HEK293 (cell line): Measurements from ENCODE around the gene CDK17.

Source experiments
- CTCF ChIA-PET: fragments of 350-600 bp; formaldehyde crosslinking; extraction: SDS; loops from one replicate; lab custom pipeline; 2021; ENCODE audit warnings: antibody characterized with exemption; lab: Yijun Ruan, JAX
- POLR2A ChIA-PET: fragments of 300-600 bp; formaldehyde crosslinking; extraction: SDS; loops from one replicate; lab custom pipeline; 2020; ENCODE audit warnings: antibody characterized with exemption, inconsistent platforms; lab: Yijun Ruan, JAX
- H3K27ac ChIP-seq: fragments of 200-500 bp; sonication (Bioruptor generic); 2 replicates; pipeline ENCODE4 v1.5.1; 2014; ENCODE audit warnings: low read depth, low read length, control low read depth, inconsistent platforms; ENCODE audit errors: extremely low read depth
- H3K36me3 ChIP-seq, 2 experiments: fragments of 200-500 bp in 1 of 2; sonication (Bioruptor generic) in 1 of 2; 1 replicate in 1 of 2; 2 replicates in 1 of 2; pipeline ENCODE4 v1.5.1; 2014 to 2017; ENCODE audit warnings: inconsistent platforms in 2 of 2, low read length in 2 of 2; ENCODE audit not compliant: control insufficient read depth in 2 of 2, insufficient read depth in 1 of 2
- H3K4me1 ChIP-seq: fragments of 200-500 bp; sonication (Bioruptor generic); 2 replicates; pipeline ENCODE4 v1.5.1; 2014; ENCODE audit warnings: mild to moderate bottlenecking, low read length, inconsistent platforms; ENCODE audit not compliant: control insufficient read depth, insufficient read depth
- H3K4me3 ChIP-seq: 2 replicates; pipeline ENCODE4 v1.5.1; 2011; ENCODE audit warnings: low read depth, mild to moderate bottlenecking, control low read depth, low read length, moderate library complexity
- H3K9me3 ChIP-seq: fragments of 200-500 bp; sonication (Bioruptor generic); 2 replicates; pipeline ENCODE4 v1.5.1; 2014; ENCODE audit warnings: low read depth, low read length, inconsistent platforms; ENCODE audit not compliant: control insufficient read depth, insufficient read depth
- HOXD13 ChIP-seq: sonication (generic); formaldehyde crosslinking; IDR thresholded peaks from 2 replicates; pipeline ENCODE4 v1.8.0; 2022; ENCODE audit warnings: missing genetic modification reagents, borderline replicate concordance
- OVOL3 ChIP-seq: fragments of 450-650 bp; formaldehyde crosslinking; IDR thresholded peaks from 2 replicates; pipeline ENCODE4 v1.5.1; 2016; ENCODE audit warnings: missing biosample characterization, missing genetic modification characterization
- SCRT1 ChIP-seq: fragments of 450-650 bp; formaldehyde crosslinking; IDR thresholded peaks from 2 replicates; pipeline ENCODE4 v1.5.1; 2016; ENCODE audit warnings: missing biosample characterization, missing genetic modification characterization, borderline replicate concordance
- SP7 ChIP-seq: fragments of 450-650 bp; formaldehyde crosslinking; IDR thresholded peaks from 2 replicates; pipeline ENCODE4 v1.5.1; 2016; ENCODE audit warnings: missing biosample characterization, missing genetic modification characterization
- ZBTB20 ChIP-seq: fragments of 450-650 bp; formaldehyde crosslinking; IDR thresholded peaks from 2 replicates; pipeline ENCODE4 v1.5.1; 2016; ENCODE audit warnings: missing biosample characterization, missing genetic modification characterization
- ZBTB21 ChIP-seq: fragments of 450-650 bp; formaldehyde crosslinking; IDR thresholded peaks from 2 replicates; pipeline ENCODE4 v1.5.1; 2017; ENCODE audit warnings: missing biosample characterization, missing genetic modification characterization
- ZFP3 ChIP-seq: fragments of 450-650 bp; formaldehyde crosslinking; IDR thresholded peaks from 2 replicates; pipeline ENCODE4 v1.5.1; 2016; ENCODE audit warnings: low read depth, missing biosample characterization, missing genetic modification characterization
- ZNF114 ChIP-seq: fragments of 450-650 bp; formaldehyde crosslinking; IDR thresholded peaks from 2 replicates; pipeline ENCODE4 v1.5.0; 2017; ENCODE audit warnings: missing biosample characterization, missing genetic modification characterization
- ZNF140 ChIP-seq: fragments of 450-650 bp; formaldehyde crosslinking; IDR thresholded peaks from 2 replicates; pipeline ENCODE4 v1.5.1; 2016; ENCODE audit warnings: missing biosample characterization, missing genetic modification characterization
- ZNF223 ChIP-seq: fragments of 450-650 bp; formaldehyde crosslinking; IDR thresholded peaks from 2 replicates; pipeline ENCODE4 v1.5.1; 2016; ENCODE audit warnings: missing biosample characterization, missing genetic modification characterization
- ZNF23 ChIP-seq: fragments of 450-650 bp; formaldehyde crosslinking; IDR thresholded peaks from 2 replicates; pipeline ENCODE4 v1.5.1; 2016; ENCODE audit warnings: missing biosample characterization, missing genetic modification characterization, borderline replicate concordance
- ZNF24 ChIP-seq: fragments of 450-650 bp; formaldehyde crosslinking; IDR thresholded peaks from 2 replicates; pipeline ENCODE4 v1.5.1; 2016; ENCODE audit warnings: missing biosample characterization, missing genetic modification characterization
- ZNF248 ChIP-seq: fragments of 450-650 bp; formaldehyde crosslinking; IDR thresholded peaks from 2 replicates; pipeline ENCODE4 v1.5.1; 2017; ENCODE audit warnings: missing biosample characterization, missing genetic modification characterization
- ZNF341 ChIP-seq: fragments of 450-650 bp; formaldehyde crosslinking; IDR thresholded peaks from 2 replicates; pipeline ENCODE4; 2016; ENCODE audit warnings: low read depth, missing biosample characterization, missing genetic modification characterization
- ZNF350 ChIP-seq: fragments of 450-650 bp; formaldehyde crosslinking; IDR thresholded peaks from 2 replicates; pipeline ENCODE4 v1.5.0; 2017; ENCODE audit warnings: missing biosample characterization, mild to moderate bottlenecking, missing genetic modification characterization
- ZNF544 ChIP-seq: fragments of 450-650 bp; formaldehyde crosslinking; IDR thresholded peaks from 2 replicates; pipeline ENCODE4 v1.5.0; 2017; ENCODE audit warnings: missing biosample characterization, missing genetic modification characterization
- ZNF571 ChIP-seq: fragments of 450-650 bp; formaldehyde crosslinking; IDR thresholded peaks from 2 replicates; pipeline ENCODE4 v1.5.0; 2017; ENCODE audit warnings: missing biosample characterization, missing genetic modification characterization
- ZNF610 ChIP-seq: fragments of 450-650 bp; formaldehyde crosslinking; IDR thresholded peaks from 2 replicates; pipeline ENCODE4 v1.5.1; 2016; ENCODE audit warnings: missing biosample characterization, missing genetic modification characterization, borderline replicate concordance
- ZNF660 ChIP-seq: fragments of 450-650 bp; IDR thresholded peaks from 2 replicates; pipeline ENCODE4 v1.5.1; 2018; ENCODE audit warnings: missing biosample characterization, mild to moderate bottlenecking, missing genetic modification characterization
- ZNF707 ChIP-seq: fragments of 450-650 bp; formaldehyde crosslinking; IDR thresholded peaks from 2 replicates; pipeline ENCODE4 v1.5.1; 2016; ENCODE audit warnings: missing biosample characterization, missing genetic modification characterization
- ZNF768 ChIP-seq: fragments of 450-650 bp; formaldehyde crosslinking; IDR thresholded peaks from 2 replicates; pipeline ENCODE4 v1.5.1; 2018; ENCODE audit warnings: missing biosample characterization, mild to moderate bottlenecking, missing genetic modification characterization
- ZNF776 ChIP-seq: fragments of 450-650 bp; formaldehyde crosslinking; IDR thresholded peaks from 2 replicates; pipeline ENCODE4 v1.5.0; 2017; ENCODE audit warnings: missing biosample characterization, missing genetic modification characterization, borderline replicate concordance
- ZNF785 ChIP-seq: fragments of 450-650 bp; formaldehyde crosslinking; IDR thresholded peaks from 2 replicates; pipeline ENCODE4 v1.5.1; 2016; ENCODE audit warnings: missing biosample characterization, missing genetic modification characterization
- TF ChIP-seq, protein P1 (sequence below): fragments of 450-650 bp; formaldehyde crosslinking; IDR thresholded peaks from 2 replicates; pipeline ENCODE4 v1.5.1; 2016; ENCODE audit warnings: missing biosample characterization, missing genetic modification characterization
- TF ChIP-seq, protein P2 (sequence below): fragments of 450-650 bp; formaldehyde crosslinking; IDR thresholded peaks from 2 replicates; pipeline ENCODE4 v1.5.1; 2016; ENCODE audit warnings: missing biosample characterization, missing genetic modification characterization, low read depth
- TF ChIP-seq, protein P3 (sequence below): fragments of 450-650 bp; formaldehyde crosslinking; IDR thresholded peaks from 2 replicates; pipeline ENCODE4 v1.5.1; 2016; ENCODE audit warnings: missing biosample characterization, missing genetic modification characterization, low read depth

Gene CDK17

DNA sequence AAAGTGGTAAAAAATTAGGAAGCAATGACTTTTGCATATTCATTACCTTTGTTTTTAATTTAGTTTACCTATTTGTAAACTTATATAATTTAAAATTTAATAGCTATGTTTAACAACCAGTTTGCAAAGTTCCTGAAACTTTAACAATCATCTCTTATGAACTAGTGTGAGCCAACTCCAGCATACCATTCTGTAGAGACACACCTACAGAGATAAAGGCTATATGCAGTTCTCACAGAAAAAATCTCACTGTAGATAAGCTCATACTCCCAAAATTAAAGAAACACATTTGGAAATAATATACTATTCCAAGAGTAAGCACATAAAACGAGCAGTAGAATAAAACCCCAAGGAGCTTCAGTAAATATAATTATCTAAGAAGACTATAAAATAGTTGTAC, 77.5 kb downstream of the CDK17 start:
- H3K9me3 ChIP-seq, result no peaks in the 10 kb centered on the region
- no peaks in the 10 kb centered on the region for H3K4me1 ChIP-seq
- no peak overlapping the region for H3K4me3 ChIP-seq
- H3K27ac ChIP-seq, result no peak overlapping the region
- no peak for TF ChIP-seq ZNF350 (tag by site-specific recombination)
- TF ChIP-seq, protein P1, sequence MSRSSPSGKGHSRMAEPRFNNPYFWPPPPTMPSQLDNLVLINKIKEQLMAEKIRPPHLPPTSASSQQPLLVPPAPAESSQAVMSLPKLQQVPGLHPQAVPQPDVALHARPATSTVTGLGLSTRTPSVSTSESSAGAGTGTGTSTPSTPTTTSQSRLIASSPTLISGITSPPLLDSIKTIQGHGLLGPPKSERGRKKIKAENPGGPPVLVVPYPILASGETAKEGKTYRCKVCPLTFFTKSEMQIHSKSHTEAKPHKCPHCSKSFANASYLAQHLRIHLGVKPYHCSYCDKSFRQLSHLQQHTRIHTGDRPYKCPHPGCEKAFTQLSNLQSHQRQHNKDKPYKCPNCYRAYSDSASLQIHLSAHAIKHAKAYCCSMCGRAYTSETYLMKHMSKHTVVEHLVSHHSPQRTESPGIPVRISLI (tag by site-specific recombination), result no peak
- TF ChIP-seq ZNF341 (tag by site-specific recombination), result no peak
- no peak for TF ChIP-seq ZNF768
- TF ChIP-seq ZNF140 (tag by site-specific recombination), result no peak
- TF ChIP-seq ZNF785, result no peak
- TF ChIP-seq ZNF610, result no peak
- TF ChIP-seq, protein P2, sequence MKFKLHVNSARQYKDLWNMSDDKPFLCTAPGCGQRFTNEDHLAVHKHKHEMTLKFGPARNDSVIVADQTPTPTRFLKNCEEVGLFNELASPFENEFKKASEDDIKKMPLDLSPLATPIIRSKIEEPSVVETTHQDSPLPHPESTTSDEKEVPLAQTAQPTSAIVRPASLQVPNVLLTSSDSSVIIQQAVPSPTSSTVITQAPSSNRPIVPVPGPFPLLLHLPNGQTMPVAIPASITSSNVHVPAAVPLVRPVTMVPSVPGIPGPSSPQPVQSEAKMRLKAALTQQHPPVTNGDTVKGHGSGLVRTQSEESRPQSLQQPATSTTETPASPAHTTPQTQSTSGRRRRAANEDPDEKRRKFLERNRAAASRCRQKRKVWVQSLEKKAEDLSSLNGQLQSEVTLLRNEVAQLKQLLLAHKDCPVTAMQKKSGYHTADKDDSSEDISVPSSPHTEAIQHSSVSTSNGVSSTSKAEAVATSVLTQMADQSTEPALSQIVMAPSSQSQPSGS (tag by site-specific recombination), result no peak
- TF ChIP-seq ZFP3 (tag by site-specific recombination), result no peak
- TF ChIP-seq ZNF223 (tag by site-specific recombination), result no peak
- TF ChIP-seq ZNF571 (tag by site-specific recombination), result no peak
- no peak for TF ChIP-seq ZNF114 (tag by site-specific recombination)
- no peak for TF ChIP-seq HOXD13 (CRISPR knock-in tag)
- TF ChIP-seq ZNF24, result no peak
- no peak for TF ChIP-seq ZNF776 (tag by site-specific recombination)
- TF ChIP-seq ZNF707 (tag by site-specific recombination), result no peak
- TF ChIP-seq ZNF248 (tag by site-specific recombination), result no peak
- no peak for TF ChIP-seq SP7 (tag by site-specific recombination)
- no peak for TF ChIP-seq ZNF23 (tag by site-specific recombination)
- TF ChIP-seq, protein P3, sequence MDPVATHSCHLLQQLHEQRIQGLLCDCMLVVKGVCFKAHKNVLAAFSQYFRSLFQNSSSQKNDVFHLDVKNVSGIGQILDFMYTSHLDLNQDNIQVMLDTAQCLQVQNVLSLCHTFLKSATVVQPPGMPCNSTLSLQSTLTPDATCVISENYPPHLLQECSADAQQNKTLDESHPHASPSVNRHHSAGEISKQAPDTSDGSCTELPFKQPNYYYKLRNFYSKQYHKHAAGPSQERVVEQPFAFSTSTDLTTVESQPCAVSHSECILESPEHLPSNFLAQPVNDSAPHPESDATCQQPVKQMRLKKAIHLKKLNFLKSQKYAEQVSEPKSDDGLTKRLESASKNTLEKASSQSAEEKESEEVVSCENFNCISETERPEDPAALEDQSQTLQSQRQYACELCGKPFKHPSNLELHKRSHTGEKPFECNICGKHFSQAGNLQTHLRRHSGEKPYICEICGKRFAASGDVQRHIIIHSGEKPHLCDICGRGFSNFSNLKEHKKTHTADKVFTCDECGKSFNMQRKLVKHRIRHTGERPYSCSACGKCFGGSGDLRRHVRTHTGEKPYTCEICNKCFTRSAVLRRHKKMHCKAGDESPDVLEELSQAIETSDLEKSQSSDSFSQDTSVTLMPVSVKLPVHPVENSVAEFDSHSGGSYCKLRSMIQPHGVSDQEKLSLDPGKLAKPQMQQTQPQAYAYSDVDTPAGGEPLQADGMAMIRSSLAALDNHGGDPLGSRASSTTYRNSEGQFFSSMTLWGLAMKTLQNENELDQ (tag by site-specific recombination), result no peak
- ChIA-PET CTCF (no interaction called here), POLR2A (no interaction called here)
- peaks cover 4 to 16% of the 10 kb centered on the region in 2 experiments; a peak in 2 of 3 replicates for H3K36me3 ChIP-seq

DNA sequence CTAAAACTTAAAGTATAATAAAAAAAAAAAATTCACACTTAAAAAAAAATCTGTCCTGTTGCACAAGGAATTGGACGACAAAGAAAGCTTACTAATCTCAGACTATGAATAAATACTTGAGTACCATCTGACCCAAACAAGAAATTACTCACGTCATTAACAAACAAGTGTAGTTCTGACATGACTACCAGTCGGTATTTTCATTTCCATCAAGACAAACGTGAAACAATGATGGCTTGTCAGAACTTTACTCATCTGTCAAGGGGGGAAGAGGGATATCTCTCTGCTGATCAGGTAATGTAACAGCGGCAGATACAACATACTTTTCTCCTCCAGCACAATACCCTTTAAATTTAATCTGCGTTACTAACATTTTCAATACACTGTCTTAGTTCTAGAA, 78.3 kb downstream of the CDK17 start:
- H3K4me1 ChIP-seq, result no peaks in the 10 kb centered on the region
- POLR2A ChIA-PET, result no interaction called here
- TF ChIP-seq ZBTB21 (tag by site-specific recombination) (no peak), HOXD13 (CRISPR knock-in tag) (no peak), ZNF660 (tag by site-specific recombination) (no peak), SCRT1 (no peak), ZNF544 (tag by site-specific recombination) (no peak), OVOL3 (tag by site-specific recombination) (no peak), ZBTB20 (no peak)
- TF ChIP-seq, all 188 proteins: peak for 0
- Histone ChIP-seq H3K4me3 (no peak overlapping the region), H3K36me3 (peaks cover 4 to 16% of the 10 kb centered on the region in 2 experiments; a peak in 2 of 3 replicates), H3K27ac (no peak overlapping the region), H3K9me3 (no peaks in the 10 kb centered on the region)
- CTCF ChIA-PET, result interaction anchor here (0.7 kb wide), 1 partner anchor 231 kb away, joined by 4 read pairs; no protein-coding TSS in a partner anchor
